Transverse colon (tissue), 4 donors: Measurements from ENCODE around the gene PRDX4. TPM values are rescaled to one million over a fixed set of nuclear protein-coding genes. Genes with fewer than 3 reads are reported as not detected.
A peak's percentile ranks its signal among the peaks of the same experiment; 100 is the strongest.

Experiments
- DNase-seq: peaks from one replicate; pipeline ENCODE4 v3.0.0-alpha.2; 2019
- H3K27ac ChIP-seq, 4 donors: fragments of 200-600 bp; sonication (generic); 2 replicates each; pipeline ENCODE4 v1.5.1; 2016 to 2018; ENCODE audit warnings: inconsistent platforms in 4 of 4
- H3K27me3 ChIP-seq: fragments of 200-600 bp; sonication (generic); 2 replicates; pipeline ENCODE4 v1.5.1; 2017; ENCODE audit warnings: inconsistent platforms
- H3K36me3 ChIP-seq, 4 donors: fragments of 200-600 bp; sonication (generic); 2 replicates each; pipeline ENCODE4 v1.5.1; 2017 to 2019; ENCODE audit warnings: inconsistent platforms in 4 of 4
- H3K4me1 ChIP-seq, 4 donors: fragments of 200-600 bp; sonication (generic); 2 replicates each; pipeline ENCODE4 v1.5.1; 2017 to 2020; ENCODE audit warnings: inconsistent platforms in 4 of 4
- H3K4me3 ChIP-seq, 4 donors: fragments of 200-600 bp; sonication (generic); 1 replicate in 1 of 4; 2 replicates in 3 of 4; pipeline versions ENCODE4 v1.5.1 to v1.6.1; 2017 to 2019; ENCODE audit warnings: inconsistent platforms in 4 of 4
- H3K9me3 ChIP-seq, 2 donors: fragments of 200-600 bp; sonication (generic); 2 replicates each; pipeline ENCODE4 v1.5.1; 2017 to 2019; ENCODE audit warnings: inconsistent platforms in 2 of 2
- EP300 ChIP-seq: sonication (generic); formaldehyde crosslinking; IDR thresholded peaks from one replicate; pipeline ENCODE4 v1.6.1; 2017; ENCODE audit warnings: antibody characterized with exemption, low read depth
- POLR2A ChIP-seq: fragments of 450-650 bp; IDR thresholded peaks from one replicate; pipeline ENCODE4 v1.6.1; 2016; ENCODE audit warnings: antibody characterized with exemption, mild to moderate bottlenecking, moderate library complexity
- POLR2AphosphoS5 ChIP-seq, 3 donors: sonication (generic); formaldehyde crosslinking; IDR thresholded peaks; one replicate each; pipeline ENCODE4 v1.6.1; 2016; ENCODE audit warnings: antibody characterized with exemption in 3 of 3
- WGBS, 2 donors: methylation state at CpG; one replicate each; pipeline ENCODE4 v1.1.5; 2018; ENCODE audit warnings: low coverage in 1 of 2; 5-methylcytosine and 5-hydroxymethylcytosine counted together
- in situ Hi-C, 4 donors: fragments of 200-750 bp; cut with MboI; loops; one replicate each; pipeline versions ENCODE4 v1.15.0 to v1.15.1; 2017; ENCODE audit warnings: low sequenced_read_pairs in 3 of 4, low pct_ligation_motif_present in 1 of 4, low pct_unique_long_range_greater_than_20kb in 1 of 4
- intact Hi-C: fragments of 100-400 bp; cut with DNase I; formaldehyde crosslinking; loops from one replicate; pipeline ENCODE4 v1.15.1; 2023; ENCODE audit warnings: low total_unique reads
- total RNA-seq, 4 donors: library from RNA; depleted of rRNA; stranded (reverse); fragments of >200 nt; gene quantifications; one replicate each; pipeline ENCODE4 v1.1.0, GENCODE V29; 2016
- TF ChIP-seq, protein P1 (sequence below), 5 experiments: fragments of 200-600 bp in 3 of 5; fragments of 450-650 bp in 2 of 5; sonication (generic) in 3 of 5; IDR thresholded peaks; 1 replicate in 2 of 5; 2 replicates in 3 of 5; pipeline ENCODE4 v1.5.1; 2016 to 2017; ENCODE audit warnings: antibody characterized with exemption in 5 of 5, inconsistent platforms in 3 of 5, mild to moderate bottlenecking in 2 of 5, moderate library complexity in 1 of 5

PRDX4 gene
- total RNA-seq, 4 donors from 2014 or later: 24.3 to 46.2 (median 34.9) TPM

DNA sequence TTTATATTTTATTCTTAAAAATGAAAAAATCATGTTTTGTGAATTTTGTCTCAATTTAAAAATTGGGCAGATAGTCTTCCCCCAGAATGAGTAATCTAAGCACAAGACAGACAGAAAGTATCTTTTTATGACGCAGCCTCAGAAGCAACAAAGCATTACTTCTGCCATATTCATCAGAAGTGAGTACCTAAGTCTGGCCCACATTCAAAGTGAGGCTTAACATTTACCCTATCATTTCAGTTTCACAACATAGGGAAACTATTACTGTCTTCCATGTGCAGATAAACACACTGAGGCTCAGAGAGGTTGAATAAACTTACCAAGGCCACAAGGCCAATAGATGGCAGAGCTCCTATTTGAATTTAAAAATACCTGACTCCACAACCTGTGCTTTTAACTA lies 4.4 kb upstream of the PRDX4 start:
- Histone ChIP-seq H3K9me3 (no peaks in the 10 kb centered on the region), H3K4me1 (peaks cover 0 to 5% (median 0%) of the 10 kb centered on the region in 4 donors), H3K27me3 (no peaks in the 10 kb centered on the region), H3K4me3 (no peak overlapping the region), H3K27ac (no peak overlapping the region), H3K36me3 (no peaks in the 10 kb centered on the region)
- no peak for DNase-seq
- TF ChIP-seq POLR2AphosphoS5 (IDR thresholded peaks at IDR 0.05) (no peak), EP300 (no peak), POLR2A (no peak)
- TF ChIP-seq, protein P1, sequence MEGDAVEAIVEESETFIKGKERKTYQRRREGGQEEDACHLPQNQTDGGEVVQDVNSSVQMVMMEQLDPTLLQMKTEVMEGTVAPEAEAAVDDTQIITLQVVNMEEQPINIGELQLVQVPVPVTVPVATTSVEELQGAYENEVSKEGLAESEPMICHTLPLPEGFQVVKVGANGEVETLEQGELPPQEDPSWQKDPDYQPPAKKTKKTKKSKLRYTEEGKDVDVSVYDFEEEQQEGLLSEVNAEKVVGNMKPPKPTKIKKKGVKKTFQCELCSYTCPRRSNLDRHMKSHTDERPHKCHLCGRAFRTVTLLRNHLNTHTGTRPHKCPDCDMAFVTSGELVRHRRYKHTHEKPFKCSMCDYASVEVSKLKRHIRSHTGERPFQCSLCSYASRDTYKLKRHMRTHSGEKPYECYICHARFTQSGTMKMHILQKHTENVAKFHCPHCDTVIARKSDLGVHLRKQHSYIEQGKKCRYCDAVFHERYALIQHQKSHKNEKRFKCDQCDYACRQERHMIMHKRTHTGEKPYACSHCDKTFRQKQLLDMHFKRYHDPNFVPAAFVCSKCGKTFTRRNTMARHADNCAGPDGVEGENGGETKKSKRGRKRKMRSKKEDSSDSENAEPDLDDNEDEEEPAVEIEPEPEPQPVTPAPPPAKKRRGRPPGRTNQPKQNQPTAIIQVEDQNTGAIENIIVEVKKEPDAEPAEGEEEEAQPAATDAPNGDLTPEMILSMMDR (IDR thresholded peaks at IDR 0.05): no peak
- 76% methylated on average over 1 of the region's 1 CpG; no CpG with 5 or more reads in 1 of the 2 donors for WGBS, 2 donors
- in situ Hi-C loops (no loop called here), intact Hi-C loops (no loop called here)

DNA sequence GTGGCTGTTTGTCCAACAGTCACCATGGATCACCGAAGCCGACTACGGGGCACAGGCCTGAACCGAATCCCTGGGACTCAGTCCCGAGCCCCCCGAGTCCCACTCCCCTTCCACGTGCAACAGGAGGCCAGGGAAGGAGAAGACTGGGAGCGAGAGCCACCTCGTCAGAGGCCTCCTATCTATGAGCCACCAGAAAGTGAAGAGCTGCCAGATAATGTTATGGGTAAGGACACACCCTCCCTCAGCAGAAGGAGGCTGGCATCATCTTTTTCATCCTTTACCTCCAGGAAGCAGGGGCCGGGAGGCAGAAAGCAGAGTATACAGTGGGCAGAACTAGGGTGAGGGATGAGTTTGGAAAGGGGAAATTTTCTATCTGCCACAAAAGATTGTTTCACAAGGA lies 2.8 kb upstream of the PRDX4 start:
- in situ Hi-C loops: no loop called here
- TF ChIP-seq POLR2AphosphoS5 (IDR thresholded peaks at IDR 0.05) (no peak), EP300 (no peak), POLR2A (no peak)
- TF ChIP-seq, protein P1 (IDR thresholded peaks at IDR 0.05): no peak
- H3K27ac ChIP-seq: no peak overlapping the region
- H3K27me3 ChIP-seq: no peaks in the 10 kb centered on the region
- intact Hi-C loops: no loop called here
- H3K4me1 ChIP-seq: peaks cover 0 to 14% (median 0%) of the 10 kb centered on the region in 4 donors
- H3K36me3 ChIP-seq: no peaks in the 10 kb centered on the region
- no peaks in the 10 kb centered on the region for H3K9me3 ChIP-seq
- WGBS, 2 donors: 88% methylated on average over 10 of the region's 10 CpGs; no CpG with 5 or more reads in 1 of the 2 donors
- no peak for DNase-seq
- H3K4me3 ChIP-seq: no peak overlapping the region

GRCh38 chrX:23666282-23666681 lies 1.0 kb upstream of the PRDX4 start:
- Histone ChIP-seq H3K4me3 (no peak overlapping the region), H3K27me3 (no peaks in the 10 kb centered on the region), H3K9me3 (no peaks in the 10 kb centered on the region), H3K27ac (no peak overlapping the region), H3K4me1 (peaks cover 0 to 14% (median 0%) of the 10 kb centered on the region in 4 donors), H3K36me3 (no peaks in the 10 kb centered on the region)
- intact Hi-C loops (no loop called here), in situ Hi-C loops (no loop called here)
- TF ChIP-seq POLR2A (no peak), POLR2AphosphoS5 (IDR thresholded peaks at IDR 0.05) (no peak)
- no peak for DNase-seq
- WGBS, 2 donors: 63 to 88% methylated on average over 1 to 16 of the region's 16 CpGs

DNA sequence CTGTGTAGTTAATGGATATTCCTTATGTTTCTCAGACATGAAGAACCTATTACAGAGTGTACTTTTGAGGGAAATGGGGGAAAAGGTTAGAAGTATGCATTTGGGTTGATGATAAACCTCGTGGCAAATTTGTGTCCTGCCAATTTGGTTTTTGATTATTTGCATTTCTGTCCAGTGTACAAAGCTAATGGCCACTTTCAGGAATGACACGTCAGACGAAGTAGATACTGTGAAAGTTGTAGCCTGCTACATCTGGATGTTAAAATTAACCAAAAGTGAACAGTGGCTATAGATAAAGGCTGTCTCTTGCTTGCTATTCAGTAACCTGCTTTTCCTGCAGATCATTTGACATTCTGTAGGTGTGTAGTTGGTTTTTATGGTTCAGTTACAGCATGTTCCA lies 1.0 kb downstream of the PRDX4 start:
- in situ Hi-C loops: no loop called here
- DNase-seq: no peak
- H3K27ac ChIP-seq: peak overlapping the region; percentile 72 to 90 (median 82)
- H3K36me3 ChIP-seq: no peaks in the 10 kb centered on the region
- H3K9me3 ChIP-seq: no peaks in the 10 kb centered on the region
- TF ChIP-seq POLR2A (no peak), EP300 (no peak), POLR2AphosphoS5 (IDR thresholded peaks at IDR 0.05) (no peak)
- TF ChIP-seq, protein P1 (IDR thresholded peaks at IDR 0.05): no peak
- WGBS, 2 donors: 20 to 23% methylated on average over 2 to 3 of the region's 3 CpGs
- peak overlapping the region in 3 of 4 donors; percentile 45 to 60 (median 51) for H3K4me3 ChIP-seq
- intact Hi-C loops: no loop called here
- H3K27me3 ChIP-seq: no peaks in the 10 kb centered on the region
- peaks cover 0 to 14% (median 0%) of the 10 kb centered on the region in 4 donors for H3K4me1 ChIP-seq

- Histone ChIP-seq H3K4me3 (no peak overlapping the region), H3K27me3 (no peaks in the 10 kb centered on the region), H3K9me3 (no peaks in the 10 kb centered on the region), H3K4me1 (peaks cover 0 to 14% (median 0%) of the 10 kb centered on the region in 4 donors), H3K27ac (no peak overlapping the region), H3K36me3 (no peaks in the 10 kb centered on the region)
- no peak for DNase-seq
- intact Hi-C loops (no loop called here), in situ Hi-C loops (no loop called here)
- 81% methylated on average over 1 of the region's 1 CpG; no CpG with 5 or more reads in 1 of the 2 donors for WGBS, 2 donors
- no peak for TF ChIP-seq POLR2A
- no peak for TF ChIP-seq POLR2AphosphoS5 (IDR thresholded peaks at IDR 0.05)
- TF ChIP-seq EP300: no peak
- TF ChIP-seq, protein P1 (IDR thresholded peaks at IDR 0.05): no peak
Observed at GRCh38 chrX:23670528-23670927, 3.2 kb downstream of the PRDX4 start.
